Stimulated activated CD8-positive, alpha-beta memory T cell treated with anti-CD3 and anti-CD28 coated beads, Interleukin-12 subunit alpha, Interleukin-12 subunit beta, amount 100 ng/mL, for 4 hours (primary cell): ENCODE results near the gene LILRB2.
"Not testable (repeated sequence)": the region's sequence is repeated elsewhere in the genome, so short reads cannot be mapped to it uniquely, and the experiment has no call there.

Source experiments
- DNase-seq: peaks from one replicate; pipeline ENCODE4 v3.0.0-alpha.2; 2020; ENCODE audit warnings: low read depth

LILRB2 gene

DNA sequence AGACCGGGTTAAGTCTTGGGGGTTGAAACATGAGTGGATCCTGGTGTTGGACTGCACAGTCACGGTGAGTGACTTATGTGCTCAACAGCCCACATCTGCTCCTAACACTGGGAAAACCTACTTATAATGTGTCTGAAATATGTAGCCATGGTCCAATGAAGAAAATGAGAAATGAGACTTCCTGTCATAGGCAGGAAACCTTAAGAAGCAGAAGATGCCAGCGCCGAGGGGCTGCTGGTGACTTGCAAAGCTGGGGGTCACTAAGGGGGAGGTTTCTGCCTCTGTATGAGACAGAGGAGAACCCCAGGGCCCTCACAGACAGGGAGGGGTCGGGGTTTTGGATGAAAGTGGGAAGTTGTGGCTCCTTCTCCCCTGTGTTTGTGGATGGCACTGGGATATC, 8.7 kb downstream of the LILRB2 start:
- DNase-seq = not testable (repeated sequence)

DNA sequence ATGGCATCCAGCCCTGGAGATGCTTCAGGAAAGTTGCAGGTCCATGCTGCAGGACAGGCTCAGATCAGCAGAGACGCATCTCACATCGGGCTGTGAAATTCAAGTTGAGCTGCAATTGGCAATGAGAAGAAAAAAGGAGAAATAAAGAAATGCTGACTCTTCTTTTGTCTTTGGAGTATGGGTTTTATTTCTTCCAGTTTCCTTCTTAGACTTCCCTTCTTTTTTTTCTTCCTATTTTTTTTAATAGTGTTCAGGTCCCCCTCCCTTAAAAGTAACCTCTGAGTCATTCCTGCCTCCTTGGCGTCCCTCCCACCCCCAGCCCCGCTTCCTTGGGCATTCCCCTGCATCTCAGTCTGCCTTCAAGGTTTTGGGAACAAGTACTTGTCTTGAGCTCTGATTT, 9.3 kb downstream of the LILRB2 start:
- DNase-seq = not testable (repeated sequence)

DNA sequence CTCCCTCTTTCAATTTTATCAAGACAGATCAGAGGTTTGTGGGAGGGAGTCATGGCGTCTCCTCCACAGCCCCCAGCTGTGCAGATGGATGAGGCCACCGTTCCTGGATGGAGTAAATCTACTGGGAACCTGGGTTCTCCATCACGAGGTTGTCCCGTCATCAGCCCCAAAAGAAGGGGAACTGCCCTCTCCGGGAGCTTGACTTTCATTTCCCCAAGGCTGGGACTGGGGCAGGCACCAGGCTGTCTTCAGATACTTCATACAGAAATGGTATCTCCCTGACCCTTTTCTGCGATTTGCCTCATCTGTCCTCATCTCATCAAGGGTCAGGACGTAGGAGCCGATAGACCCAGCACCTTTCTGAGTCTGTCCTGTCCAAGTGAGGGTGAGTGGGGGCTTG, 9.8 kb downstream of the LILRB2 start:
- no peak for DNase-seq

DNA sequence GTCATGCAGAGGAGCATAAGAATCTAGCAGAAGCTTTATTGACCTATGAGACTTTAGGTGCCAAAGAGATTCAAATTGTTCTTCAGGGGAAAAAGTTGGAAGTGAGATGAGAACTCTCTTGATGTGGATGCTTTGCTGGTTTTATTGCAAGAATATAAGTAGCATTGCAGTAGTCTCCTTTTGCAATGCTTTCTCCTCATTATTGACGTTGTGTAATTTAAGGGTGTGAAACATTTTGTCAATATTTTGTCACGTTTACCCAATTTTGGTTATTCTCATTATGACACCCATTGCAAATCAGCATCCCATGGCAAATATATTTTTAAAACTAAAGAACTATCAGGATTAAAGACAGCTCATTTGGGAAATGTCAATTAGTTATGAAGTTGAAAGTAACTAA, 12.0 kb downstream of the LILRB2 start:
- no peak for DNase-seq

DNA sequence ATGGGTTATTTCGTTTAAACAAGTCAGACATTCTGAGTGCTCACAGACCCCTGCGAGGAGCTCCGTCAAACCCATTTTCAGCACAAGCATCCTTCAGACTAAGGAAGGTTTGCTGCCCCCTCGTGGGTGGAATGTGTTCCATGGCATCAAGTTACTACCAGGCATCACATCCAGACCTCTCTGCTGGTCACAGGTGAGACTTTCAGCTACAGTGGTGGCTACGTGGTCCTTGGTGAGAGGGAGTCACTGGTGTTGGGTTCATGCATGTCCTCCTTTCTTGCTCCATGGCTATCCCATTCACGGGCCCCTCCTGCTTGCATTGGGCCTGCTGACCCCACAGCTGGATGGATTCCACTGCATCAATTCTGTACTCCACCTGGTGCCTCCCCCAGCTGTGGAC, 14.8 kb downstream of the LILRB2 start:
- peak; percentile 28 for DNase-seq

DNA sequence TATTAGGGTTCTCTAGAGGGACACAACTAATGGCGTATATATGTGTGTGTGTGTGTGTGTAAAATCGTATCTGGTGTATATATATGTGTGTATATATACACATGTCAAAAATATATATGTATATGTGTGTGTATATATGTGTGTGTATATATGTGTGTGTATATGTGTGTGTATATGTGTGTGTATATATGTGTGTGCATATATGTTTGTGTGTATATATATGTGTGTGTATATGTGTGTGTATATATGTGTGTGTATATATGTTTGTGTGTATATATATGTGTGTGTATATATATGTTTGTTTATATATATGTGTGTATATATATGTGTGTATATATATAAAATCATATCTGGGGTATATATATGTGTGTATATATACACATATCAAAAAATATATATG, 18.4 kb downstream of the LILRB2 start:
- no peak for DNase-seq

DNA sequence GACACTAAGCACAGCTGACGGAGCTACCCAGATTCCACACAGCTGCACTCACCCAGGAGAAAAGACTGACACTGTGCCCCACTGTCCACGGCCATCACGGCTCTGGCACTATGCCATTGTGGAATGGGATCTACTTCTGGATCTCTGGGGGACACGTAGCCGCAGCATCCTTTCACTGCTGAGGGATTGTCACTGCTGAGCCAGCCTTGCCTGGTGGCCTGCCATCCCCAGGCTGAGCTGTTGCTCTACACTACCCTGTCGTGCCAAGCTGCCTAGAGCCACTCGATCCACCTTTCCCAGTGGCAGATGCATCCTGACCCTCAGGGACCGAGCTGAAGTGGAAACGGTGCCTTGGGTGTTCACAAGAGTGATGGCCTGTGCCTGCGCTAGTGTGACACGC, 18.8 kb downstream of the LILRB2 start:
- DNase-seq = no peak

DNA sequence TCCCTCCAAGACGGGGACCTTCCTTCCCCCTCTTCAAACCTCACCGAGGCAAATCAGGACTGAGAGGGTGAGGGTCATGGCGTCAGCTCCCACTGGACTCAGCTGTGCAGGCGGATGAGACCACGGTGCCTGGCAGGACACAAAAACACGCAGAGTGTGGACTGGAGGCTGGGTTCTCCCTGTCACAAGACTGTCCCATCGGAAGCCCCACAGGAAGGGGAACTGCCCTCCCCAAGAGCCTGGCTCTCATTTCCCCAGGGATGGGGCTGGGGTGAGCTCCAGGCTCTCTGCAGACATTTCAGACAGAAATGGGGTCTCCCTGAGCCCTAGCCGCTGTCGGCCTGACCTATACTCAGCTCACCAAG, 23.8 kb downstream of the LILRB2 start, which contains the start of gene LILRB5:
Gene LILRB5, minus strand, starts transcription at position 158 of the 365 bp plus-strand sequence. Its CDS starts 80 bp downstream, at position 78.
- no peak for DNase-seq

DNA sequence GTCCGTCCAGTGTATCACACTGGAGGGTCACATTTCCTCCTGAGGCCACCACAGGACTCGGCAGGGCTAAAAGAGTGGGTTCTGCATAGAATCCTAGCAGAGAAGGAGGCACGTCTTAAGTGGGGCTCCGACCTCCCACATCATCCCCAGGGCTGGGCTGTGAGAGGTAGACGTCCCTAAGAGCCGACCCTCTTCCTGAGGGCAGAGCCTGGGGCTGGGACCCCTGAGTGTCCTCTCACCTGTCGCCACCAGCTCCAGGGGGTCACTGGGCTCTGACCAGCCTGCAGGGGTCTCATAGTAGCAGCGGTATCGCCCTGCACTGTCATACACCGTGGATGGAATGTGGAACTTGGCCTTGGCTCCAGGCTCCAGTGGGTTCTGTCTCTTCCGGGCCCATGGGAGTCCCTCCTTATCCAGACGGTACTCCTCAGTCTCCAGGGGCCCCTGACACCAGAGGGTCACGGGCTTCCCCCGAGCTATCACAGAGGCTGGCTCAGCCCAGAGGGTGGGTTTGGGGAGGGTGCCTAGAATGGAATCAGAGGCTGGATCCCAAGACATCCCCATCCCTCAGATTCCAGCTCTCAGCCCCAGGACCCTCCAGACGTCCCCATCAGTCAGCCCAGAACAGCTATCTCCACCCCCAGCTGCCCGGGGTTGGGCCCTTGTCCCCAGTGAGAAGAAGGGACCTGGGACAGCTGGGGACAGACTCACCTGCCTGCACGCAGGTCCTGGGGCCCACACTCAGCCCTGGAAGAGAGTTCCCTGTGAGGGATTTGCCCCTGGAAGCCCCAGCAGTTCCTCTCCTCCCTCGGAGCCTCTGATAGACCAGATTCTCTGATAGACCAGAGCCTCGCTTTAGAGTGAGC, 24.4 kb downstream of the LILRB2 start:
- DNase-seq = no peak

DNA sequence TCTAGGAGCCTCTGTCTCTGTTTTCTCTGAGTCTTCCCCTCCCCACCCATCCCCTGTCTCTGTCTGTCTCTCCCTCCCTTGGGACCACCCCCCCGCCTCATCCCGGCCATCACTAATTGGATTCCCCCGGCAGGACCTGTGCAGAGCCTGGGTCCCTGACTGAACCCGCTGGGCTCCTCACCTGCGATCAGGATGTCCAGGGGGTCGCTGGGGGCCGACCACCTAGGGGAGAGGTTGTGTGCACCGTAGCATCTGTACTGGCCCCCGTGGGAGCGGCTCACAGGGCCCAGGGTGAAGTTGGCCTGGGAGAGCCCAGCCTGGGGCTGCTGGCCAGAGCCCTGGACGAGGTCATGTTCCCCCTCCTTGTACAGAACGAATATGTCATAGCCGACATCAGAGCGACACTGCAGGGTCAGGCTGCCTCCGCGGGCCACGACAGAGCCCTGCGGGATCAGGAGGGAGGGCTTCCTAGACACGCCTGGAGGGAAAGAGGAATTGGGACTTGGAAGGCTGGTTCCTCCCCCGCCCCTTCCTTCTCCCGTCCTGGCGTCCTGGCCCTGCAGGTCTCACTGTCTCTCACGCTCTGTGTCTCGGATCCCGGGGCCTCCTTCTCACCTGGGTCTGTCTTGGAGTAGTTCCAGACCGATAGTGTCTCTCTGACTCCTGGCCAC, 25.7 kb downstream of the LILRB2 start:
- no peak for DNase-seq

DNA sequence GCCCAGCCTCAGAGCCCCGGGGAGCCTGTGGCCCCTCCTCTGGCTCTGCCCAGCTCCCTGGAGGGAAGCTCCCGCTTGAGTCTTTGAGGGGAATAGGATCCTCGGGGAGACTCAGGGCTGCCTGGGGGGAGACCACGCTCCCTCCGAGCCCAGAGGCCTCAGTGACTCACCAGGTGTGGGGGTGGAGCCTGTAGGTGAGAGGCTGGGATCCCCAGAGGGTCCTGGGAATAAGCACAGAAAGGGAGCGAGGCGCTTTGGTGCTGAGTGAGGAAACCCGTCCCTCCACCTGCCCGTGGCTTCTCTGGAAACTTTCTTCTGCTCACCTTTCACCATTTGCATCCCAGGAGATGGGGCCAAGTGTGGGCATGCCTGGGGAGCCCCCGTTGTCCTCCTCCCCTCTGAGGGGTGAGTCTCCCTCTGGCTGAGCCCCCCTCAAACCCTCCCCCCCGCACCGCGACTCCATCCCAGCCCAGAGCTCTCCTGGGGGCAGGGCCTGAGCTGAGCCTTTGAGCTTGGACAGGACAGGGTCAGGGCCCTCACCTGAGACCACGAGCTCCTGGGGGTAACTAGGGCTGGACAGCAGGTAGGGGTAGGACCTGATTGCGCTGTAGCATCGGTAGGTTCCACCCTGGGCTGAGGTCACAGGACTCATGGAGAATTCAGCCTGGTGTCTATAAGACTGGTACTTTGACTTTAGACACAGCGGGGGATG, 26.6 kb downstream of the LILRB2 start:
- no peak for DNase-seq

DNA sequence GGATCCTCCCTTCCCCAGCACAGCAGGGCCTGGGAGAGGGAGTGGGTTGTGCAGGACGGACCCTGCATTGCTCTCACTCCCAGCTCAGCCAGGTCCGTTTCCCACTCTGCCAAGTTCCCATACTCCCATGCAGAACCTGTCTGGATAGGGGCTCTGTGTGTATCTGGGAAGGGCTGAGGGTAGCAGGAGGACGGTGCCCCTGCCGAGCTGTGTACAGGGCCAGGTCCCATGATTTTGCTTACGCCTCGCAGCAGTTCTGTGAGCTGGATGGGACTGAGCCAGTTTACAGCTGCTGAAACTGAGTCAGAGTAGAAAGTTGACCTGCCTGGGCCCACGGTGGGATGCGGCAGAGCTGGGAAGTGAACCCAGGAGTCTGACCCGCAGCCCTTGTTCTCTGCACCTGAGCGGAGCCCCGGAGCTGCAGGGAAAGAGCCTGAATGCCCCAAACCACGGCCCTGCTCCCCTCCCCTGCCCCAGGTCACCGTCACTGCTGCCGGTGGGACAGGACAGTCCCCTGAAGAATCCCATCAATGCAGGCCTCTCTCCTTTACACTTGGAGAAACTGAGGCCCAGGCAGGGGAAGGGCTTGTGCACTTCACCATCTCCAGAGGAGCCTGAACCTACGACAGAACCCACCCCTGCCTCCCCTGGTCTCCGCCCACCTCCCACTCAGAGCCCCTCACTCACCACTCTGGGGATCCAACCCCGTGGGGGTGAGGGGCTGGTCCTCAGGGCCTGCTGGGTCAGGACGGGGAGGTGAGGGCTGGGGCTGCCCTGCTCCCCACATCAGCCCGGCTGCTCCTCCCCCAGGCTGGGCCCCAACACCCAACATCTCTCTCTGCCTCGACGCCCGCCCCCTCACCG, 27.3 kb downstream of the LILRB2 start:
- no peak for DNase-seq

DNA sequence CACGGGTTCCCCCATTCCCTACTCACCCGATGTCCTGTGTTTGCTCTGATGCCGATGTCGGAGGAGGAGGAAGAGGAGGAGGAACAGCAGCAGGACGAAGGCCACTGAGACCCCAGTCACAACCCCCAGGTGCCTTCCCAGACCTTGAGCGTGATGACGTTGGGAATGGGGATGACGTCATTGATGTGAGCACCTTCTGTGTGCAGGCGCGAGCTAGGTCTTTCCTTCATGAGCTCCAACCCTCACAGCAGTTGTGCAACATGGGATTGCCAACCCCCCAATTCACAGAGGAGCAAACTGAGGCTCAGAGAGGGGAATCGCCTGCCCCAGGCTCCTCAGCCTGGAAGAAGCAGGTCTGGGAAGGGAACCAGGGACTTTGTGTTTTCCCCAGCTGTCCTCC, 28.1 kb downstream of the LILRB2 start:
- no peak for DNase-seq

DNA sequence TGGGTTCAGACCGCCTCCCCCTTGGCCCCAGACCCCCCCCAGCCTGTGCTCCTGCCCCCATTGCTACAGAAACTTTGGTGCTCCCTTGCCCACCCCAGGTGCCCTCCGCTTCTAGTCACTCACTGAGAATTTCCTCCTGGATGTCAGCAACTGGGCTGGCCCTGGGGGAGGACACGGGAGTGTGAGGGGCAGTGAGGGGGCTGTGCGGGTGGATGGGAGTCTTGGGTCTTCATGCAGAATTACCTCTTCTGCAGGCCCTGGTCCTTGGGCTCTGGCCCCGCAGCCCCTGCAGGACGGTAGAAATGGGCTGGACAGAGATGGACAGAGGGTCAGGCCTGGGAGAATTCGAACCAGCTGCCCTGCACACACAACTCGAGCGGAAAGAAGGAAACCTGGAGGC, 28.7 kb downstream of the LILRB2 start:
- no peak for DNase-seq

DNA sequence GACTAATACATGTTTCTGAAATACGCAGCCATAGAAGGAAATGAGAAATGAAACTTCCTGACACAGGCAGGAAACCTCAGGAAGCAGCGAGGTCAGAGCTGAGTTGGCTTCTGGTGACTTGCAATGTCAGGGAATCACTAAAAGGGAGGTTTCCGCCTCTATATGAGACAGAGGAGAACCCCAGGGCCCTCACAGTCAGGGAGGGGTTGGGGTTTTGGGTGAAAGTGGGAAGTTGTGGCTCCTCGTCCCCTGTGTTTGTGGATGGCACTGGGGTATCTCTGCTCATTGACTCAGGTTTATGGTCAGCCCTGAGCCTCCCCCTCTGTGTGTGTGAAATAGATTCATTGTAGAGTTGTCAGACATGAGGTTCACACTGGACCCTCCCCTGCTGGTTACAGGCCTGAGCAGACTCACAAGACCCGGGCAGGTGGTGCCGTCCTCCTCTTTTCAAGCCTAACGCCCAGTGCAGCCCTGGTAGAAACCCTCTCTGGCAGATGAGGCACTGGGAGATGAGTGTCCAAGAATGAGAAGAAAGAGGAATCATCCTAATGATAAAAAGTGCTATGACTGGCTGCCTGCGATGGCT, 32.8 kb downstream of the LILRB2 start:
- DNase-seq = no peak

DNA sequence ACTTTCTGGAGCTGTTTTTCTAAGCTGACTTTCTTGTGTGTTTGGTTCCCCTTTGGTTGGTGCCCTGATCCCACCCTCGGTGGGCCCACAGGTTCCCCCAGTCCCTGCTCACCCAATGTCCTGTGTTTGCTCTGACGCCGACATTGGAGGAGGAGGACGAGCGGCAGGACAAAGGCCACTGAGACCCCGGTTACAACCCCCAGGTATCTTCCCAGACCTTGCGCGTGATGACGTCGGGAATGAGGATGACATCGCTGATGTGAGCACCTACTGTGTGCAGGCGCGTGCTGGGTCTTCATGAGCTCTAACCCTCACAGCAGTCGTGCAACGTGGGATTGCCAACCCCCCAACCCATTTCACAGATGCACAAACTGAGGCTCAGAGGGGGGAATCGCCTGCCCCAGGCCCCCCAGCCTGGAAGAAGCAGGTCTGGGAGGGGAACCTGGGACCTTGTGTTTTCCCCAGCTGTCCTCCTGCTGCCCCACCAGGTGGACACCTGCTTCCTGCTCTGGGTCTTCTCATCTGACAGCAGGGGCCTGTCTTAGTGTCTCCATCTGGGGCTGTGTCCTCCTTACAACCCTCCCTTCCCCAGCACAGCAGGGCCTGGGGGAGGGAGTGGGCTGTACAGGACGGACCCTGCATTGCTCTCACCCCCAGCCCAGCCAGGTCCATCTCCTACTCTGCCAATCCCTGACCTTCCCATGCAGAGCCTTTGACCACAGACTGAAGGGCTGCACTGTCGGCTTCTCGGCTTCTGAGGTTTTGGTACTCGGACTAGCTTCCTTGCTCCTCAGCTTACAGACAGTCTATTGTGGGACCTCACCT, 33.6 kb downstream of the LILRB2 start:
- DNase-seq = no peak

DNA sequence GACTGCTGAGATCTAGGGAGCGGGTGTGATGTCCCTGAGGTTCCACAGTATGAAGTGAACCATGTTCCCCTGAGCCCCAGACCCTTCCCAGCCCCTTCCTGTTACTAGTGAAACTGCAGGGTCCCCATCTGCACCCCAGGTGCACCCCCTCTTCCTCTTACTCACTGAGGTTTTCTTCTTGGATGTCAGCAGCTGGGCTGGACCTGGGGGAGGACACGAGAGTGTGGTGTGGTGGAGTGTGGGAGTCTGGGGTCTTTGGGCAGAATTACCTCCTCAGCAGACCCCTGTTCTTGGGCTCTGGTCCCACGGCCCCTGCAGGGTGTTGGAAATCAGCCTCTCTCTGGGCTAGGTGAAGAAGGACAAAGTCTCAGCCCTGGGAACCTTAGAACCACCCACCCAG, 35.0 kb downstream of the LILRB2 start:
- no peak for DNase-seq

DNA sequence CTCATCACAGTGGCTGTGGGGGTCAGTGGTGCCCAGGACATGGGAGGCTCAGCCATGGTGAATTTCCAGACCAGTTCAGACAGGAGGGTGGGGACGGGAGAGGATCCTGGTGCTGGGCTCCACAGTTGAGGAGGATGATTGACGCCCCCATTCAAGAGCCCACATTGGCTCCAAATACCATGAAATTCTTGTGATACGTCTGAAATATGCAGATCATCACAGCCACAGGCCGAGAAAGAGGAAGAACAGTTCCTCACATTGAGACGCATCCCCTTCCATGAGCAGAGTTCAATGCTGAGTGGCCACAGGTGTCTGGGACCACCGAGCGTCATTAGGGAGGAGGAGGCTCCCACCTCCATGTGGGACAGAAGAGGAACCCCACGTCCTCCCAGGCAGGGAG, 37.1 kb downstream of the LILRB2 start:
- not testable (repeated sequence) for DNase-seq

DNA sequence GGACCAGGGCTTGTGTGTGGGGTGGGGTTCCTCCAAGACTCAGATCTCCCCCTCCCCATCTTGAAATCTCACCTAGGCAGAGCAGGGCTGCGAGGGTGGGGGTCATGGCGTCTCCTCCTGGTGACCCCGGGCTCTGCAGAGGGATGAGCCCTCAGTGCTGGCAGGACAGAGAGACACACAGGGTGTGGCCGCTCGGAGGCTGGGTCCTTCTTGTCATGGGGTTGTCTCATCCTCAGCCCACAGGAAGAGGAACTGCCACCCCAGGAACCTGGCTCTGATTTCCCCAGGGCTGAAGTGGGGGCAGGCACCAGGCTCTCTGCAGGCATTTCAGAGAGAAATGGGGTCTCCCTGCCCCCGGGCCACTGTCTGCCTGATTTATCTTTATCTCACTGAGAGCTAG, 38.3 kb downstream of the LILRB2 start, which contains the start of gene LILRA6:
Gene LILRA6, minus strand, starts transcription at position 145 of the 400 bp plus-strand sequence.
- DNase-seq = not testable (repeated sequence)

DNA sequence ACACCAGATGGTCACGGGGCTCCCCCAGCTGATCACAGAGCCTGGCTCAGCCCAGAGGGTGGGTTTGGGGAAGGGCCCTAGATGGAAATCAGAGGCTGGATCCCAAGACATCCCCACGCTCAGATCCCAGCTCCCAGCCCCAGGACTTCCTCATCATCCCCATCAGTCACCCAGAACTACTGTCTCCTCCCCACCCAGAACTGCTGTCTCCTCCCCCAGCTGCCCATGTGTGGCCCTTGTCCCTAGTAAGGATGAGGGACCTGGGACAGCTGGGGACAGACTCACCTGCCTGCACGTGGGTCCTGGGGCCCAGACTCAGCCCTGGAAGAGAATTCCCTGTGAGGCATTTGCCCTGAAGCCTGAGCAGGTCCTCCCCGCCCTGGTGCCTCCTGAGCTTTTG, 38.7 kb downstream of the LILRB2 start:
- DNase-seq = not testable (repeated sequence)
